RWPE2 (cell line): ENCODE results near the gene USP7.
A peak's percentile ranks its signal among the peaks of the same experiment; 100 is the strongest.

Source experiments
- ATAC-seq: fragments of 200-7000 bp; cut with Tn5 transposase; 3 replicates; pipeline ENCODE4 v1.9.1; 2021; ENCODE audit warnings: low read depth
- DNase-seq: peaks from one replicate; pipeline ENCODE4 v3.0.0-alpha.2; 2020; ENCODE audit warnings: low spot score
- H3K27ac ChIP-seq: fragments of 450-650 bp; 2 replicates; pipeline ENCODE4 v1.5.1; 2017; ENCODE audit warnings: mild to moderate bottlenecking; ENCODE audit not compliant: poor library complexity, severe bottlenecking
- H3K27me3 ChIP-seq: fragments of 250-450 bp; sonication (Bioruptor Pico); 2 replicates; pipeline ENCODE4 v1.5.1; 2021; ENCODE audit warnings: mild to moderate bottlenecking, moderate library complexity; ENCODE audit not compliant: insufficient read depth, poor library complexity, severe bottlenecking
- H3K36me3 ChIP-seq: fragments of 250-450 bp; sonication (Bioruptor Pico); 2 replicates; pipeline ENCODE4 v1.5.1; 2020; ENCODE audit warnings: low read depth, mild to moderate bottlenecking, moderate library complexity
- H3K4me1 ChIP-seq: fragments of 250-450 bp; sonication (Bioruptor Pico); 2 replicates; pipeline ENCODE4 v1.5.1; 2021; ENCODE audit warnings: mild to moderate bottlenecking, moderate library complexity; ENCODE audit not compliant: insufficient read depth, poor library complexity, severe bottlenecking
- H3K4me3 ChIP-seq: fragments of 250-450 bp; sonication (Bioruptor Pico); 2 replicates; pipeline ENCODE4 v1.5.1; 2021; ENCODE audit warnings: mild to moderate bottlenecking, moderate library complexity; ENCODE audit not compliant: severe bottlenecking
- H3K9me3 ChIP-seq: fragments of 250-450 bp; sonication (Bioruptor Pico); 2 replicates; pipeline ENCODE4 v1.5.1; 2021; ENCODE audit warnings: mild to moderate bottlenecking, moderate library complexity; ENCODE audit not compliant: severe bottlenecking
- CTCF ChIP-seq: fragments of 450-650 bp; IDR thresholded peaks from one replicate; pipeline ENCODE4 v1.5.1; 2017; ENCODE audit warnings: mild to moderate bottlenecking, moderate library complexity; ENCODE audit not compliant: poor library complexity, severe bottlenecking

The USP7 gene

GRCh38 chr16:8888951-8889892, 74.5 kb downstream of the USP7 start:
- Histone ChIP-seq H3K36me3 (peaks cover 41% of the 10 kb centered on the region), H3K27ac (no peak overlapping the region)
- ATAC-seq: no peak

GRCh38 chr16:8887952-8888560, 75.7 kb downstream of the USP7 start:
- Histone ChIP-seq H3K27ac (no peak overlapping the region), H3K36me3 (peaks cover 29% of the 10 kb centered on the region), H3K9me3 (no peaks in the 10 kb centered on the region), H3K4me1 (peaks cover 20% of the 10 kb centered on the region), H3K4me3 (no peak overlapping the region), H3K27me3 (no peaks in the 10 kb centered on the region)
- ATAC-seq: no peak
- no peak for TF ChIP-seq CTCF
- no peak for DNase-seq

More at GRCh38 chr16:8888951-8889892, 74.5 kb downstream of the USP7 start:
- no peak for DNase-seq
- Histone ChIP-seq H3K4me1 (peaks cover 18% of the 10 kb centered on the region), H3K4me3 (no peak overlapping the region), H3K27me3 (no peaks in the 10 kb centered on the region), H3K9me3 (no peaks in the 10 kb centered on the region)
- no peak for TF ChIP-seq CTCF

DNA sequence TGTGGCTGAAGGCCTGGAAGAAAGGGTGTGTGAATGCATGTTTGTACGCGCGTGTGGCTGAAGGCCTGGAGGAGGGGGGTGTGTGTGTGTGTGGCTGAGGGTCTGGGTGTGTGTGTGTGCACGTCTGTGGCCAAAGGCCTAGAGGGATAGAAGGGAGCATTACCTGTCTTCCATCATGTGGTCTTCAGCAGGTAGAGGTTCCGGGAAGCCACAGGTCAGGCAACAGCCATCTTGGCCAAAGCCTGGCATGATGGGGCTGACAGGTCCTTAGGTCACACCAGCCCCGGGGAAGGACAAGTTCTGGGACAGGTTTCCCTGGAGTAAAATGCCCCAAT, 76.3 kb downstream of the USP7 start:
- no peak for DNase-seq
- Histone ChIP-seq H3K4me1 (peaks cover 20% of the 10 kb centered on the region), H3K36me3 (peaks cover 22% of the 10 kb centered on the region), H3K9me3 (no peaks in the 10 kb centered on the region), H3K4me3 (no peak overlapping the region), H3K27me3 (no peaks in the 10 kb centered on the region), H3K27ac (no peak overlapping the region)
- ATAC-seq: no peak
- no peak for TF ChIP-seq CTCF

DNA sequence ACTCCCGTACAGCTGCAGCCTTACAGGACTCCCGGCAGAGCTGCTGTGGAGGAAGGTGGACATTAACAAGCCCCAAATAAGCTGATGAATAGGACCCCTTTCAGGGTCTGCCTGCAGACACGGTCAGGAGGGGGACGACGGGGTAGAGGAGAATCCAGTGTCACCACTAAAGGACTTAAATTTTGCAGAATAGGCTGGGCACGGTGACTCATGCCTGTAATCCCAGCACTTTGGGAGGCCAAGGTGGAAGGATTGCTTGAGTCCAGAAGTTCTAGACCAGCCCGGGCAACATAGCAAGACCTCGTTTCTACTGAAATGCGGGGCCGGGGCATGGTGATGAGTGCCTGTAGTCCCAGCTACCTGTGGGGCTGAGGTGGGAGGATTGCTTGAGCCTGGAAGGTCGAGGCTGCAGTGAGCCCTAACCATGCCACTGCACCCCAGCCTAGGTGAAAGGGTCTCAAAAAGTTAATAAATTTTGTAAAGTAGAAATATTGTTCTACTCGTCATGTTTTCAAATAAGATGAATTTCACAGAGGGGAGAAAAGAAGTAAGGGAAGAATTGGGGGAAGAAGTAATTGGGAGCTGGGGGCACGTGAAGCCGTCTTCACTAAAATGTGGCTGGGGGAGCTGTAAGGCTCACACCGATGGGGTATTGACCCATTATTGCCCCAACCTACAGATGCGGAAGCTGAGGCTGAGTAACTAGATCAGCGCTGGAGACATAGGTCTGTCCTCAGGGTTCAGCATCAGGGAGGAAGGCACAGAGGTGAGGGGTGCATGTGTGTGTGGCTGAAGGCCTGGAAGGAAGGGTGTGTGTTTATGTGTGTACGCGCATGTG, 76.9 kb downstream of the USP7 start:
- Histone ChIP-seq H3K36me3 (peaks cover 18% of the 10 kb centered on the region), H3K4me3 (no peak overlapping the region), H3K27me3 (no peaks in the 10 kb centered on the region), H3K9me3 (no peaks in the 10 kb centered on the region), H3K4me1 (peaks cover 20% of the 10 kb centered on the region), H3K27ac (peak overlapping the region; percentile 48)
- DNase-seq (no peak), ATAC-seq (no peak)
- no peak for TF ChIP-seq CTCF
